Naive thymus-derived CD4-positive, alpha-beta T cell (primary cell): Measurements from ENCODE around the gene JMJD1C. TPM values are rescaled to one million over a fixed set of nuclear protein-coding genes. Genes with fewer than 3 reads are reported as not detected.

Experiments used
- ATAC-seq: fragments of 150-1000 bp; cut with Tn5 transposase; 2 replicates; pipeline ENCODE4 v1.10.0; 2021; ENCODE audit warnings: mild to moderate bottlenecking, moderate library complexity
- CTCF ChIA-PET: fragments of 350-600 bp; sonication (Branson Sonifier 250); formaldehyde crosslinking; loops from one replicate; lab custom pipeline; 2021; ENCODE audit warnings: antibody characterized with exemption; lab: Charles Lee
- POLR2A ChIA-PET: fragments of 350-600 bp; sonication (Branson Sonifier 250); formaldehyde crosslinking; loops from one replicate; lab custom pipeline; 2021; ENCODE audit warnings: antibody characterized with exemption, inconsistent platforms; lab: Charles Lee
- DNase-seq, 9 donors: peaks; one replicate each; pipeline versions ENCODE4 v3.0.0 to v3.0.0-alpha.2; 2020 to 2022; ENCODE audit warnings: mixed read lengths in 1 of 9
- H3K27ac ChIP-seq: one replicate; pipeline ENCODE4 v1.7.0; 2013; ENCODE audit warnings: mild to moderate bottlenecking, low read depth, low read length, moderate library complexity
- H3K27me3 ChIP-seq, 2 donors: one replicate each; pipeline ENCODE4 v1.7.0; 2013; ENCODE audit warnings: low read length in 2 of 2, mild to moderate bottlenecking in 2 of 2, moderate library complexity in 2 of 2; ENCODE audit not compliant: control insufficient read depth in 2 of 2, insufficient read depth in 2 of 2
- H3K36me3 ChIP-seq, 3 experiments: 1 replicate in 2 of 3; 2 replicates in 1 of 3; pipeline ENCODE4 v1.7.0; 2013; ENCODE audit warnings: low read length in 3 of 3, mild to moderate bottlenecking in 3 of 3, moderate library complexity in 1 of 3; ENCODE audit not compliant: insufficient read depth in 3 of 3, control insufficient read depth in 2 of 3
- H3K4me1 ChIP-seq, 2 donors: one replicate each; pipeline ENCODE4 v1.7.0; 2013; ENCODE audit warnings: low read length in 2 of 2, mild to moderate bottlenecking in 2 of 2, moderate library complexity in 1 of 2; ENCODE audit not compliant: control insufficient read depth in 2 of 2, insufficient read depth in 2 of 2
- H3K4me3 ChIP-seq: 2 replicates; pipeline ENCODE4 v1.7.0; 2013; ENCODE audit warnings: mild to moderate bottlenecking, low read length
- H3K9me3 ChIP-seq, 3 experiments: 1 replicate in 2 of 3; 2 replicates in 1 of 3; pipeline ENCODE4 v1.7.0; 2013; ENCODE audit warnings: low read length in 3 of 3; ENCODE audit not compliant: control insufficient read depth in 2 of 3
- H3K27ac Mint-ChIP-seq, 9 donors: one replicate each; pipeline ENCODE4 v1.8.0; 2020 to 2022; ENCODE audit warnings: mixed read lengths in 9 of 9, mild to moderate bottlenecking in 8 of 9, moderate library complexity in 5 of 9, inconsistent platforms in 2 of 9
- H3K27me3 Mint-ChIP-seq, 5 donors: one replicate each; pipeline ENCODE4 v1.8.0; 2021 to 2022; ENCODE audit warnings: mixed read lengths in 5 of 5, mild to moderate bottlenecking in 1 of 5
- H3K36me3 Mint-ChIP-seq, 5 donors: one replicate each; pipeline ENCODE4 v1.8.0; 2020 to 2022; ENCODE audit warnings: mixed read lengths in 5 of 5, mild to moderate bottlenecking in 3 of 5, inconsistent platforms in 1 of 5
- H3K4me1 Mint-ChIP-seq, 7 donors: one replicate each; pipeline ENCODE4 v1.8.0; 2020 to 2022; ENCODE audit warnings: mixed read lengths in 7 of 7, mild to moderate bottlenecking in 3 of 7, inconsistent platforms in 1 of 7
- H3K4me3 Mint-ChIP-seq, 10 donors: one replicate each; pipeline ENCODE4 v1.8.0; 2020 to 2022; ENCODE audit warnings: mild to moderate bottlenecking in 10 of 10, mixed read lengths in 10 of 10, moderate library complexity in 6 of 10, inconsistent platforms in 2 of 10
- H3K9me3 Mint-ChIP-seq, 11 donors: one replicate each; pipeline ENCODE4 v1.8.0; 2020 to 2022; ENCODE audit warnings: mixed read lengths in 11 of 11, mild to moderate bottlenecking in 4 of 11, inconsistent platforms in 1 of 11, moderate library complexity in 1 of 11
- intact Hi-C, 2 donors: fragments of 100-400 bp; cut with micrococcal nuclease; formaldehyde crosslinking; loops; one replicate each; pipeline ENCODE4 v1.15.1; 2023
- polyA plus RNA-seq, 2 donors: library from polyadenylated mRNA; unstranded; fragments of 300-500 nt; fragmentation: Illumina TruSeq; gene quantifications; one replicate each; pipeline ENCODE4 v1.2.3, GENCODE V29; 2021
- total RNA-seq, 6 experiments: library from RNA in 5 of 6; stranded (reverse) in 5 of 6; gene quantifications; 1 replicate in 5 of 6; 2 replicates in 1 of 6; pipeline ENCODE4 v1.2.3 and lab custom pipeline; 2021 to 2026

The JMJD1C gene
- total and polyA plus RNA-seq, 7 experiments from 2014 or later, result 59.0 to 331 (median 120) TPM

GRCh38 chr10:63171926-63172325, 293.9 kb downstream of the JMJD1C start:
- Histone ChIP-seq H3K9me3 (no peaks in the 10 kb centered on the region), H3K27me3 (no peaks in the 10 kb centered on the region), H3K27ac (no peak overlapping the region), H3K4me3 (no peak overlapping the region), H3K36me3 (peaks cover 0 to 47% (median 5%) of the 10 kb centered on the region in 3 experiments), H3K4me1 (no peaks in the 10 kb centered on the region)
- Mint-ChIP-seq H3K36me3 (peaks cover 9 to 42% (median 25%) of the 10 kb centered on the region in 5 donors), H3K4me3 (no peak overlapping the region), H3K4me1 (peaks cover 4 to 69% (median 20%) of the 10 kb centered on the region in 7 donors), H3K27me3 (no peaks in the 10 kb centered on the region), H3K9me3 (peaks cover 0 to 3% (median 0%) of the 10 kb centered on the region in 11 donors), H3K27ac (peak overlapping the region in 7 of 9 donors; percentile 3 to 77 (median 72))
- no peak for DNase-seq
- intact Hi-C loops, result loop anchor here (2.0 to 5.0 kb wide), 4 partner anchors 35 to 645 kb away; partner anchors contain the start of gene REEP3 (in 1 of the 2)
- CTCF ChIA-PET, result interaction anchor here (0.6 to 9.1 kb wide), 2 partner anchors 12 to 548 kb away, joined by 3 to 202 read pairs; no protein-coding TSS in a partner anchor
- POLR2A ChIA-PET, result no interaction called here
- ATAC-seq, result no peak

DNA sequence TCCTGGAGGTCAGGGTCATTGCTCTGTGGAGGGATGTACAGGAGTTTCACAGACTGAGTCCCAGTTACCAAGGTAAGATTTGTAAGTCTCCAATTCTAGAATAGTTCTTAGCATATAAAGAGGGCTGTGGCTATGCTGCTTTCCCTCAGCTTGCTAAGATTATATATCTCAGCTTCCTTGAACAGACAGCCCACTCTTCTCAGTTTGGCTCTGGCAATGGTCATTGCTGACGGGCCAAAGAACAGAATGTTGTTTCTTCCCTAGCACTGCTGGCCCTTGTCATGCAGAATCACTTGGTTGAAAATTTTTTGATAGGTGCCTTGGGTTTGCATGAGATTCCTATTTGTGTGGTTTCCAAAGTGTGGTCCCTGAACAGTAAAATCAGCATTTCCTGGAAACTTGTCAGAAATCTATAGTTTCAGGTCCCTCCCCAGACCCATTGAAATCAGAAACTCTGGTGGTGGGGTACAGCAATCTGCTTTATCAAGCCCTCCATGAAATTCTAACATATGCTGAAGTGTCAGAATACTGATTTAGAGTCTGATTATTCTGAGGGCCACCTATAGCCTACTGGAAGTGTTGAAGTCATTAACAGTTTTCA, 294.4 kb downstream of the JMJD1C start:
- peaks cover 0 to 44% (median 5%) of the 10 kb centered on the region in 3 experiments for H3K36me3 ChIP-seq
- Mint-ChIP-seq H3K9me3 (peaks cover 0 to 3% (median 0%) of the 10 kb centered on the region in 11 donors), H3K27ac (peak overlapping the region in 7 of 9 donors; percentile 54 to 77 (median 72)), H3K27me3 (no peaks in the 10 kb centered on the region), H3K36me3 (peaks cover 9 to 44% (median 21%) of the 10 kb centered on the region in 5 donors), H3K4me3 (peak overlapping the region in 1 of 10 donors; percentile 55), H3K4me1 (peaks cover 4 to 70% (median 20%) of the 10 kb centered on the region in 7 donors)
- no peak overlapping the region for H3K27ac ChIP-seq
- CTCF ChIA-PET, result interaction anchor here (1.0 to 9.1 kb wide), 2 partner anchors 14 to 549 kb away, joined by 4 to 202 read pairs; no protein-coding TSS in a partner anchor
- ATAC-seq (no peak), DNase-seq (no peak)
- POLR2A ChIA-PET, result no interaction called here
- H3K27me3 ChIP-seq, result no peaks in the 10 kb centered on the region
- H3K9me3 ChIP-seq, result no peaks in the 10 kb centered on the region
- intact Hi-C loops, result loop anchor here (5.0 kb wide), 3 partner anchors 36 to 646 kb away; partner anchors contain the start of gene REEP3 (in 1 of the 2)
- H3K4me1 ChIP-seq, result no peaks in the 10 kb centered on the region
- no peak overlapping the region for H3K4me3 ChIP-seq

DNA sequence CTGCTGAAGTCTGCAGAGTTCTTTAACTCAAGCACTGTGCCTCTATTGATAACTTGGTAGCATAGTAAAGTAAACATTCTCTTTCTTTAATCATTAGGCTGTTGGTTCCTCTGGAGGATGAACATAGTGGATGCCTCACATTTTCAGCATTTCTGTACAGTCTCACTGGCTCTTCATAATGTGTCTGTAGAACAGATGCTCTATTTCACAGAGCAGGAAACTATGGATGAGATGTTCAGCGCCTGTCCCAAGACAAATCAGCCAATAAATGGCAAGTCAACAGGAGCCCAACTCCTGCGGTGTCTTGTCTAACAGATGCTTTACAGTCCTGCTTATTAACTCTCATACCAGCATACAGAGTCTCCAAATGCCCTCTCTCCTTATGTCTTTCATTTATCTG, 296.2 kb downstream of the JMJD1C start:
- Histone ChIP-seq H3K36me3 (peaks cover 0 to 29% (median 0%) of the 10 kb centered on the region in 3 experiments), H3K27ac (no peak overlapping the region), H3K4me3 (no peak overlapping the region), H3K9me3 (no peaks in the 10 kb centered on the region), H3K4me1 (no peaks in the 10 kb centered on the region), H3K27me3 (no peaks in the 10 kb centered on the region)
- H3K4me1 Mint-ChIP-seq, result peaks cover 4 to 66% (median 20%) of the 10 kb centered on the region in 7 donors
- no peak overlapping the region for H3K4me3 Mint-ChIP-seq
- intact Hi-C loops, result loop anchor here (5.0 to 10.0 kb wide), 4 partner anchors 38 to 695 kb away; partner anchors contain the start of gene REEP3 (in 1 of the 2)
- H3K9me3 Mint-ChIP-seq, result peaks cover 0 to 3% (median 0%) of the 10 kb centered on the region in 11 donors
- DNase-seq (no peak), ATAC-seq (no peak)
- CTCF ChIA-PET, result interaction anchor here (9.1 kb wide), 1 partner anchor 550 kb away, joined by 202 read pairs; no protein-coding TSS in a partner anchor
- no peaks in the 10 kb centered on the region for H3K27me3 Mint-ChIP-seq
- H3K27ac Mint-ChIP-seq, result peak overlapping the region in 6 of 9 donors; percentile 32 to 84 (median 78)
- H3K36me3 Mint-ChIP-seq, result peaks cover 12 to 45% (median 21%) of the 10 kb centered on the region in 5 donors
- POLR2A ChIA-PET, result no interaction called here

GRCh38 chr10:63168821-63169462, 296.8 kb downstream of the JMJD1C start:
- ATAC-seq (no peak), DNase-seq (no peak)
- H3K9me3 Mint-ChIP-seq, result peaks cover 0 to 3% (median 0%) of the 10 kb centered on the region in 11 donors
- peak overlapping the region in 8 of 9 donors; percentile 18 to 84 (median 74) for H3K27ac Mint-ChIP-seq
- no peak overlapping the region for H3K27ac ChIP-seq
- no peak overlapping the region for H3K4me3 Mint-ChIP-seq
- H3K36me3 Mint-ChIP-seq, result peaks cover 12 to 40% (median 21%) of the 10 kb centered on the region in 5 donors
- H3K27me3 Mint-ChIP-seq, result no peaks in the 10 kb centered on the region
- H3K4me3 ChIP-seq, result no peak overlapping the region
- H3K4me1 ChIP-seq, result no peaks in the 10 kb centered on the region
- ChIA-PET POLR2A (no interaction called here), CTCF (interaction anchor here (0.6 to 9.1 kb wide), 2 partner anchors 87 to 551 kb away, joined by 3 to 202 read pairs; no protein-coding TSS in a partner anchor)
- intact Hi-C loops, result loop anchor here in 1 of 2 donors (10.0 kb wide), 1 partner anchor 696 kb away; no protein-coding TSS in a partner anchor
- peaks cover 0 to 29% (median 0%) of the 10 kb centered on the region in 3 experiments for H3K36me3 ChIP-seq
- peaks cover 4 to 60% (median 14%) of the 10 kb centered on the region in 7 donors for H3K4me1 Mint-ChIP-seq
- no peaks in the 10 kb centered on the region for H3K9me3 ChIP-seq
- H3K27me3 ChIP-seq, result no peaks in the 10 kb centered on the region

GRCh38 chr10:63166742-63167258, 299.0 kb downstream of the JMJD1C start:
- ChIA-PET POLR2A (interaction anchor here (1.2 to 1.7 kb wide), 3 partner anchors 34 to 464 kb away, joined by 5 to 7 read pairs (median 6); partner anchors contain the start of gene NRBF2), CTCF (interaction anchor here (0.6 to 9.1 kb wide), 20 partner anchors 8 to 994 kb away, joined by 3 to 202 read pairs (median 4); no protein-coding TSS in a partner anchor)
- Histone ChIP-seq H3K9me3 (no peaks in the 10 kb centered on the region), H3K4me1 (no peaks in the 10 kb centered on the region), H3K4me3 (no peak overlapping the region), H3K27me3 (no peaks in the 10 kb centered on the region), H3K27ac (no peak overlapping the region), H3K36me3 (peaks cover 0 to 19% (median 0%) of the 10 kb centered on the region in 3 experiments)
- Mint-ChIP-seq H3K4me3 (no peak overlapping the region), H3K9me3 (no peaks in the 10 kb centered on the region), H3K4me1 (peaks cover under 1 to 42% (median 2%) of the 10 kb centered on the region in 7 donors), H3K27me3 (no peaks in the 10 kb centered on the region), H3K27ac (peak overlapping the region in 6 of 9 donors; percentile 24 to 59 (median 46)), H3K36me3 (peaks cover 5 to 34% (median 12%) of the 10 kb centered on the region in 5 donors)
- peak; percentile 79 for ATAC-seq
- peak in 7 of 9 donors; percentile 36 to 65 (median 55) for DNase-seq
- intact Hi-C loops, result loop anchor here (1.0 to 10.0 kb wide), 5 partner anchors 33 to 698 kb away; partner anchors contain the start of gene NRBF2 (in 1 of the 2)
